H9 (cell line): ENCODE results near the gene PDIA4. TPM values are rescaled to one million over a fixed set of nuclear protein-coding genes. Genes with fewer than 3 reads are reported as not detected.

ENCODE experiments used
- DNase-seq: peaks from one replicate; pipeline ENCODE4 v3.0.0-alpha.2; 2017
- H2AFZ ChIP-seq: one replicate; pipeline ENCODE4 v1.6.1; 2013; ENCODE audit warnings: mild to moderate bottlenecking, low read length, control low read depth, moderate library complexity
- H2AK5ac ChIP-seq: 2 replicates; pipeline ENCODE4 v1.6.1; 2013; ENCODE audit warnings: low read length, control low read depth, mixed read lengths; ENCODE audit not compliant: insufficient read length
- H2BK120ac ChIP-seq: one replicate; pipeline ENCODE4 v1.6.1; 2013; ENCODE audit warnings: low read depth, mild to moderate bottlenecking, low read length, control low read depth, inconsistent platforms; ENCODE audit not compliant: poor library complexity, severe bottlenecking
- H2BK12ac ChIP-seq: 2 replicates; pipeline ENCODE4 v1.6.1; 2013; ENCODE audit warnings: low read length, control low read depth, mixed read lengths, low read depth; ENCODE audit not compliant: insufficient read length
- H2BK15ac ChIP-seq: 2 replicates; pipeline ENCODE4 v1.6.1; 2013; ENCODE audit warnings: low read depth, low read length, control low read depth
- H2BK20ac ChIP-seq: one replicate; pipeline ENCODE4 v1.6.1; 2013; ENCODE audit warnings: low read depth, mild to moderate bottlenecking, low read length, control low read depth, inconsistent platforms; ENCODE audit not compliant: poor library complexity, severe bottlenecking
- H2BK5ac ChIP-seq: 2 replicates; pipeline ENCODE4 v1.6.1; 2013; ENCODE audit warnings: low read length, control low read depth, mixed read lengths; ENCODE audit not compliant: insufficient read length
- H3K14ac ChIP-seq: 2 replicates; pipeline ENCODE4 v1.6.1; 2013; ENCODE audit warnings: low read length, control low read depth; ENCODE audit not compliant: insufficient read depth
- H3K18ac ChIP-seq: 2 replicates; pipeline ENCODE4 v1.6.1; 2013; ENCODE audit warnings: low read depth, mild to moderate bottlenecking, mixed read lengths, low read length, control low read depth; ENCODE audit not compliant: insufficient read length
- H3K23ac ChIP-seq: 2 replicates; pipeline ENCODE4 v1.6.1; 2013; ENCODE audit warnings: low read length, control low read depth, mixed read lengths, low read depth; ENCODE audit not compliant: insufficient read length
- H3K23me2 ChIP-seq: 2 replicates; pipeline ENCODE4 v1.6.1; 2013; ENCODE audit warnings: low read depth, mild to moderate bottlenecking, mixed read lengths, low read length, control low read depth; ENCODE audit not compliant: insufficient read length, poor library complexity, severe bottlenecking
- H3K27ac ChIP-seq: 2 replicates; pipeline ENCODE4 v1.5.1; 2013; ENCODE audit warnings: low read length, control low read depth, mixed read lengths, low read depth; ENCODE audit not compliant: insufficient read length
- H3K27me3 ChIP-seq: 2 replicates; pipeline ENCODE4 v1.6.1; 2013; ENCODE audit warnings: low read length, control low read depth, inconsistent platforms; ENCODE audit not compliant: insufficient read depth
- H3K4ac ChIP-seq: 2 replicates; pipeline ENCODE4 v1.6.1; 2013; ENCODE audit warnings: low read depth, mild to moderate bottlenecking, control low read depth, inconsistent platforms, low read length, moderate library complexity
- H3K4me1 ChIP-seq: 2 replicates; pipeline ENCODE4 v1.6.1; 2013; ENCODE audit warnings: low read length, control low read depth, inconsistent platforms; ENCODE audit not compliant: insufficient read depth
- H3K4me2 ChIP-seq: 2 replicates; pipeline ENCODE4 v1.6.1; 2013; ENCODE audit warnings: low read length, control low read depth, mixed read lengths; ENCODE audit not compliant: insufficient read length, insufficient read depth
- H3K56ac ChIP-seq: 2 replicates; pipeline ENCODE4 v1.6.1; 2013; ENCODE audit warnings: low read depth, mild to moderate bottlenecking, mixed read lengths, low read length, control low read depth; ENCODE audit not compliant: insufficient read length
- H3K79me1 ChIP-seq: 2 replicates; pipeline ENCODE4 v1.6.1; 2013; ENCODE audit warnings: low read depth, mild to moderate bottlenecking, moderate library complexity, low read length, control low read depth, inconsistent platforms; ENCODE audit not compliant: insufficient read depth, poor library complexity, severe bottlenecking
- H3K79me2 ChIP-seq: 2 replicates; pipeline ENCODE4 v1.6.1; 2013; ENCODE audit warnings: low read length, control low read depth, inconsistent platforms; ENCODE audit not compliant: insufficient read depth
- H3K9ac ChIP-seq: 2 replicates; pipeline ENCODE4 v1.6.1; 2013; ENCODE audit warnings: low read length, control low read depth, mixed read lengths; ENCODE audit not compliant: insufficient read length; ENCODE audit errors: extremely low read depth
- H3K9me3 ChIP-seq: one replicate; pipeline ENCODE4 v1.6.1; 2013; ENCODE audit warnings: low read depth, low read length, inconsistent platforms; ENCODE audit not compliant: control insufficient read depth
- H3T11ph ChIP-seq: one replicate; pipeline ENCODE4 v1.6.1; 2013; ENCODE audit warnings: mild to moderate bottlenecking, low read length, control low read depth, inconsistent platforms
- H4K20me1 ChIP-seq: one replicate; pipeline ENCODE4 v1.6.1; 2013; ENCODE audit not compliant: control insufficient read depth, insufficient read length, insufficient read depth
- H4K5ac ChIP-seq: 2 replicates; pipeline ENCODE4 v1.6.1; 2013; ENCODE audit warnings: low read depth, mild to moderate bottlenecking, mixed read lengths, low read length, control low read depth; ENCODE audit not compliant: insufficient read length
- H4K8ac ChIP-seq: replicated peaks from 2 replicates; pipeline ENCODE4 v1.6.1; 2013; ENCODE audit warnings: low read length, control low read depth, mixed read lengths, low read depth; ENCODE audit not compliant: insufficient read length
- H4K91ac ChIP-seq: 2 replicates; pipeline ENCODE4 v1.6.1; 2013; ENCODE audit warnings: low read depth, mild to moderate bottlenecking, moderate library complexity, mixed read lengths, low read length, control low read depth; ENCODE audit not compliant: insufficient read length
- H3K27ac Mint-ChIP-seq, 3 experiments: 2 replicates in 2 of 3; 3 replicates in 1 of 3; pipeline ENCODE4 v1.8.0; 2020 to 2021; ENCODE audit warnings: mixed read lengths in 3 of 3, mild to moderate bottlenecking in 1 of 3, moderate library complexity in 1 of 3
- H3K27me3 Mint-ChIP-seq: 2 replicates; pipeline ENCODE4 v1.8.0; 2021; ENCODE audit warnings: low read depth, mild to moderate bottlenecking, moderate library complexity, mixed read lengths
- H3K36me3 Mint-ChIP-seq, 3 experiments: 2 replicates in 2 of 3; 3 replicates in 1 of 3; pipeline ENCODE4 v1.8.0; 2020 to 2021; ENCODE audit warnings: low read depth in 3 of 3, mixed read lengths in 3 of 3; ENCODE audit not compliant: insufficient read depth in 1 of 3
- H3K4me1 Mint-ChIP-seq, 2 experiments: 2 replicates each; pipeline ENCODE4 v1.8.0; 2020; ENCODE audit warnings: mixed read lengths in 2 of 2
- H3K4me3 Mint-ChIP-seq, 2 experiments: 2 replicates in 1 of 2; 3 replicates in 1 of 2; pipeline ENCODE4 v1.8.0; 2020 to 2021; ENCODE audit warnings: mild to moderate bottlenecking in 2 of 2, mixed read lengths in 2 of 2, moderate library complexity in 1 of 2
- H3K9me3 Mint-ChIP-seq, 2 experiments: 2 replicates in 1 of 2; 3 replicates in 1 of 2; pipeline ENCODE4 v1.8.0; 2020; ENCODE audit warnings: mild to moderate bottlenecking in 2 of 2, mixed read lengths in 2 of 2, moderate library complexity in 1 of 2
- CTCF ChIP-seq: fragments of 200-600 bp; sonication (generic); conservative IDR thresholded peaks from 3 replicates; pipeline ENCODE4 v1.8.0; 2021; ENCODE audit warnings: antibody characterized with exemption, mild to moderate bottlenecking
- WGBS: extraction: QIAGEN DNeasy Blood & Tissue Kit; methylation state at CpG from one replicate; pipeline ENCODE4 v1.1.7; 2013; ENCODE audit warnings: missing lambda C conversion rate, low lambda C conversion rate, mixed read lengths; ENCODE audit not compliant: insufficient read length; ENCODE audit errors: extremely low coverage; 5-methylcytosine and 5-hydroxymethylcytosine counted together
- total RNA-seq: library from RNA; stranded (reverse); gene quantifications from 2 replicates; pipeline ENCODE4 v1.2.1, GENCODE V29; 2021

Gene PDIA4
- total RNA-seq, 1 experiment from 2014 or later: 217 TPM

DNA sequence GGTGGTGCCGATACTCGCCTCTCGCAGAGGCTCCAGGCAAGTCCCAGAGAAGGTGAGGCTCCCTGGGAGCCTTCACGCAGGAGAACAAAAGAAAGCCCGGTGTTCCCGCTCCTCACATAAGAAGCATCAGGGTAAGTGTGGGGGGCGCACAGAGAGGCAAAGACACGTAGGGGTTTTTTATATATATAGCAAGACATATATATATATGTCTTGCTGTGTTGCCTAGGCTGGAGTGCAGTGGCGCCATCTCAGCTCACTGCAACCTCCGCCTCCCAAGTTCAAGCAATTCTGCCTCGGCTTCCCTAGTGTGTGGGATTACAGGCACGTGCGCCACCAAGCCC, 61.3 kb downstream of the PDIA4 start:
- H3K9me3 Mint-ChIP-seq: peaks cover 0 to 3% of the 10 kb centered on the region in 2 experiments; a peak in 1 of 5 replicates
- Histone ChIP-seq H4K20me1 (no peaks in the 10 kb centered on the region), H3K14ac (no peak overlapping the region), H2AFZ (no peak overlapping the region), H3K4me2 (no peak overlapping the region), H3K79me2 (no peaks in the 10 kb centered on the region), H2BK15ac (no peak overlapping the region), H4K5ac (no peak overlapping the region), H3K23ac (no peak overlapping the region), H3K18ac (no peak overlapping the region), H2BK5ac (no peak overlapping the region), H2AK5ac (no peak overlapping the region), H3K4me1 (no peaks in the 10 kb centered on the region), H3K9ac (no peak overlapping the region), H3K56ac (no peak overlapping the region), H3K79me1 (no peaks in the 10 kb centered on the region), H3K4ac (no peak overlapping the region), H2BK12ac (no peak overlapping the region), H2BK20ac (no peak overlapping the region), H3K23me2 (peaks cover 3% of the 10 kb centered on the region), H3K27me3 (no peaks in the 10 kb centered on the region), H2BK120ac (no peak overlapping the region), H3K9me3 (no peaks in the 10 kb centered on the region), H4K8ac (no peak overlapping the region), H4K91ac (no peak overlapping the region), H3T11ph (no peak overlapping the region), H3K27ac (no peak overlapping the region)
- H3K27me3 Mint-ChIP-seq: peaks cover 2% of the 10 kb centered on the region; the same call in 1 of the 2 replicates
- DNase-seq: no peak
- WGBS: no CpG with 5 or more reads among the region's 13 CpGs
- peaks cover 13 to 19% of the 10 kb centered on the region in 2 experiments for H3K4me1 Mint-ChIP-seq
- peak; percentile 6; the same call in 1 of the 3 replicates for TF ChIP-seq CTCF
- H3K4me3 Mint-ChIP-seq: peak overlapping the region in 1 of 2 experiments; percentile 45; a peak in 3 of 5 replicates
- H3K27ac Mint-ChIP-seq: peak overlapping the region in 1 of 3 experiments; percentile 55; a peak in 1 of 7 replicates
- no peaks in the 10 kb centered on the region for H3K36me3 Mint-ChIP-seq
